ENCODE results near the gene NCEH1. TPM values are rescaled to one million over a fixed set of nuclear protein-coding genes. Genes with fewer than 3 reads are reported as not detected.

Gene NCEH1
- total and polyA plus RNA-seq, 2 of the 4 experiments (the other 2 are of a cell fraction): 22.3 to 23.3 TPM

- no CpG with 5 or more reads among the region's 3 CpGs for WGBS, 2 experiments (ENCODE audit: extremely low coverage in 2 of 2, insufficient read length in 1 of 2)
- no peak; the same call in 1 of the 2 replicates for ATAC-seq (ENCODE audit: low read depth)
Observed at GRCh38 chr3:172635588-172635987, 75.3 kb downstream of the NCEH1 start.

More at GRCh38 chr3:172635588-172635987, 75.3 kb downstream of the NCEH1 start:
- peaks cover 2% of the 10 kb centered on the region for H3K4me1 ChIP-seq (ENCODE audit: control insufficient read depth, insufficient read depth, low read length)
- no peak overlapping the region for H2BK15ac ChIP-seq (ENCODE audit: low read depth, low read length)
- H3K36me3 ChIP-seq (ENCODE audit: control insufficient read depth, insufficient read depth, low read length): peaks cover 19% of the 10 kb centered on the region
- H2AK9ac ChIP-seq (replicated peaks; ENCODE audit: low read depth, low read length, poor library complexity): no peak overlapping the region
- no peak overlapping the region for H2AFZ ChIP-seq (replicated peaks; ENCODE audit: low read length, poor library complexity)
- H2AK5ac ChIP-seq (ENCODE audit: low read depth, low read length): peak overlapping the region; percentile 68; the same call in 1 of the 2 replicates
- H3K56ac ChIP-seq (ENCODE audit: extremely low read depth, insufficient read depth, low read length): no peak overlapping the region
- POLR2A ChIA-PET (ENCODE audit: unreplicated experiment): no interaction called here
- H2BK20ac ChIP-seq (ENCODE audit: low read depth, low read length): no peak overlapping the region
- H2BK5ac ChIP-seq (ENCODE audit: low read depth, low read length, poor library complexity, severe bottlenecking): no peak overlapping the region
- CTCF ChIA-PET: no interaction called here
- H4K91ac ChIP-seq (ENCODE audit: insufficient read depth, low read depth, low read length): no peak overlapping the region
- no peak overlapping the region for H3K9ac ChIP-seq (ENCODE audit: low read depth, low read length)
- H3K79me1 ChIP-seq (ENCODE audit: low read depth in 1 of 2, low read length in 2 of 2): peaks cover 16 to 31% of the 10 kb centered on the region in 2 experiments; a peak in 3 of 4 replicates
- intact Hi-C loops (cut with micrococcal nuclease) (no loop called here), in situ Hi-C loops (cut with MboI; ENCODE audit: low sequenced_read_pairs) (no loop called here), dilution Hi-C loops (cut with HindIII; ENCODE audit: low sequenced_read_pairs, unreplicated experiment) (no loop called here)
- no peak for TF ChIP-seq POLR2A (IDR thresholded peaks at IDR 0.05; ENCODE audit: low read depth, low read length)
- no peak for TF ChIP-seq CEBPB (IDR thresholded peaks at IDR 0.05; ENCODE audit: low read depth, low read length)
- TF ChIP-seq RFX5 (IDR thresholded peaks at IDR 0.05; ENCODE audit: low read depth, low read length): no peak
- TF ChIP-seq NFE2L2 (IDR thresholded peaks at IDR 0.05; ENCODE audit: low read depth, low read length): no peak
- no peak for TF ChIP-seq MXI1 (IDR thresholded peaks at IDR 0.05; ENCODE audit: borderline replicate concordance, low read depth, low read length)
- peak; percentile 60 for DNase-seq
- H4K20me1 ChIP-seq (ENCODE audit: insufficient read depth, low read length): no peaks in the 10 kb centered on the region
- no peaks in the 10 kb centered on the region for H3K27me3 ChIP-seq (ENCODE audit: control insufficient read depth, insufficient read depth, low read length)
- no peak overlapping the region for H4K5ac ChIP-seq (ENCODE audit: low read depth, low read length)
- H3K14ac ChIP-seq (replicated peaks; ENCODE audit: low read depth, low read length): peak overlapping the region; percentile 37; the same call in 1 of the 2 replicates
- no peak overlapping the region for H3K23ac ChIP-seq (ENCODE audit: low read depth, low read length)
- H3K9me1 ChIP-seq (ENCODE audit: insufficient read depth, low read length): peaks cover 13% of the 10 kb centered on the region
- BruUV-seq (replicated peaks): no TSS peak
- no peak overlapping the region for H3K27ac ChIP-seq (ENCODE audit: insufficient read depth, low read length)
- H4K8ac ChIP-seq (ENCODE audit: low read depth in 2 of 2, low read length in 2 of 2): no peak overlapping the region
- H3K4me2 ChIP-seq (ENCODE audit: low read depth, low read length): no peak overlapping the region
- no peak overlapping the region for H2BK120ac ChIP-seq (ENCODE audit: low read depth, low read length)
- no peak overlapping the region for H3K4me3 ChIP-seq (ENCODE audit: insufficient read depth, low read depth, low read length)
- H3K4ac ChIP-seq (ENCODE audit: low read depth, low read length): 0 out of 2 replicates have a peak overlapping the region, but pooled peaks have one; percentile 13
- no peak overlapping the region for H3K18ac ChIP-seq (ENCODE audit: low read depth, low read length)
- no peaks in the 10 kb centered on the region for H3K9me3 ChIP-seq (ENCODE audit: control insufficient read depth, insufficient read depth, low read length)

Measured in IMR-90 (cell line).